HCT116 (cell line): Measurements from ENCODE around the gene ARHGAP1. TPM values are rescaled to one million over a fixed set of nuclear protein-coding genes. Genes with fewer than 3 reads are reported as not detected.

Experiments
- ATAC-seq: fragments of 200-7000 bp; cut with Tn5 transposase; 2 replicates; pipeline ENCODE4 v1.9.1; 2020; ENCODE audit warnings: mild to moderate bottlenecking, moderate library complexity
- BruUV-seq: library from RNA; stranded (reverse); fragments of 400-500 nt; replicated peaks from 2 replicates; lab custom pipeline; 2021; lab: Mats Ljungman, UMichigan
- CTCF ChIA-PET: fragments of 300-600 bp; sonication (Branson Sonifier 250); formaldehyde crosslinking; loops from one replicate; lab custom pipeline; 2021; ENCODE audit warnings: antibody characterized with exemption; lab: Charles Lee
- POLR2A ChIA-PET: fragments of 300-600, 350-600 bp; sonication (Branson Sonifier 250); formaldehyde crosslinking; loops from one replicate; lab custom pipeline; 2021; ENCODE audit warnings: antibody characterized with exemption; lab: Charles Lee
- RAD21 ChIA-PET, 2 experiments: fragments of 300-600 bp; sonication (Branson Sonifier 250); formaldehyde crosslinking; loops; one replicate each; lab custom pipeline; 2023; ENCODE audit warnings: low total read pairs in 2 of 2; ENCODE audit not compliant: uncharacterized antibody in 2 of 2, unreplicated experiment in 2 of 2, low non-redundant PET in 1 of 2; lab: Charles Lee
- DNase-seq: peaks from one replicate; pipeline ENCODE4 v3.0.0-alpha.2; 2010; ENCODE audit warnings: low read depth, low spot score
- H2AFZ ChIP-seq: fragments of 200-600 bp; shearing (Covaris generic), sonication (generic); 2 replicates; pipeline ENCODE4 v1.6.1; 2017; ENCODE audit warnings: low read depth, mixed run types, mixed read lengths, antibody characterized with exemption, low read length; ENCODE audit not compliant: poor library complexity, severe bottlenecking
- H3K27ac ChIP-seq: 2 replicates; pipeline ENCODE4 v1.5.1; 2012; ENCODE audit warnings: low read depth, low read length
- H3K27me3 ChIP-seq: fragments of 200-600 bp; sonication (generic); 2 replicates; pipeline ENCODE4 v1.6.1; 2016; ENCODE audit warnings: mixed run types, low read length, mixed read lengths; ENCODE audit not compliant: insufficient read depth
- H3K36me3 ChIP-seq, 2 experiments: fragments of 200-500 bp in 1 of 2; fragments of 200-600 bp in 1 of 2; sonication (Bioruptor generic) in 1 of 2; sonication (generic) in 1 of 2; 2 replicates each; pipeline versions ENCODE4 v1.5.1 to v1.6.1; 2014 to 2016; ENCODE audit warnings: low read length in 2 of 2, inconsistent platforms in 1 of 2, mixed read lengths in 1 of 2, mixed run types in 1 of 2; ENCODE audit not compliant: insufficient read depth in 2 of 2, control insufficient read depth in 1 of 2
- H3K4me1 ChIP-seq, 2 experiments: fragments of 200-600 bp in 1 of 2; sonication (generic) in 1 of 2; 2 replicates each; pipeline versions ENCODE4 v1.5.1 to v1.6.1; 2012 to 2017; ENCODE audit warnings: low read length in 2 of 2, inconsistent platforms in 1 of 2, mild to moderate bottlenecking in 1 of 2, mixed read lengths in 1 of 2, mixed run types in 1 of 2, moderate library complexity in 1 of 2; ENCODE audit not compliant: insufficient read depth in 2 of 2, control insufficient read depth in 1 of 2
- H3K4me2 ChIP-seq: fragments of 200-600 bp; sonication (generic); 2 replicates; pipeline ENCODE4 v1.6.1; 2017; ENCODE audit warnings: mixed run types, low read length, mixed read lengths
- H3K4me3 ChIP-seq, 2 experiments: fragments of 200-600 bp in 1 of 2; sonication (generic) in 1 of 2; replicated peaks in 1 of 2; 2 replicates each; pipeline ENCODE4 v1.5.1; 2011 to 2016; ENCODE audit warnings: low read length in 2 of 2, control low read depth in 1 of 2, low read depth in 1 of 2, mild to moderate bottlenecking in 1 of 2, mixed read lengths in 1 of 2, mixed run types in 1 of 2
- H3K79me2 ChIP-seq: fragments of 200-600 bp; sonication (generic); 2 replicates; pipeline ENCODE4 v1.6.1; 2017; ENCODE audit warnings: mild to moderate bottlenecking, mixed run types, low read length, moderate library complexity, mixed read lengths; ENCODE audit not compliant: insufficient read depth
- H3K9ac ChIP-seq: fragments of 200-600 bp; sonication (generic); 2 replicates; pipeline ENCODE4 v1.6.1; 2016; ENCODE audit warnings: low read length, mixed read lengths
- H3K9me2 ChIP-seq: fragments of 200-600 bp; sonication (generic), shearing (Covaris generic); 2 replicates; pipeline ENCODE4 v1.6.1; 2017; ENCODE audit warnings: mixed run types, mild to moderate bottlenecking, moderate library complexity; ENCODE audit not compliant: insufficient read depth
- H3K9me3 ChIP-seq, 2 experiments: fragments of 200-500 bp in 1 of 2; fragments of 200-600 bp in 1 of 2; sonication (Bioruptor generic) in 1 of 2; sonication (generic) in 1 of 2; 2 replicates each; pipeline ENCODE4 v1.6.1; 2014 to 2017; ENCODE audit warnings: low read length in 2 of 2, mixed read lengths in 2 of 2, inconsistent platforms in 1 of 2, low read depth in 1 of 2, mild to moderate bottlenecking in 1 of 2, mixed run types in 1 of 2, moderate library complexity in 1 of 2; ENCODE audit not compliant: control insufficient read depth in 1 of 2, insufficient read depth in 1 of 2
- H4K20me1 ChIP-seq: fragments of 200-600 bp; sonication (generic), shearing (Covaris generic); 2 replicates; pipeline ENCODE4 v1.6.1; 2017; ENCODE audit warnings: mixed run types, mild to moderate bottlenecking, moderate library complexity; ENCODE audit not compliant: insufficient read depth
- CBX3 ChIP-seq: IDR thresholded peaks from 2 replicates; pipeline ENCODE4 v1.6.1; 2012; ENCODE audit warnings: low read depth
- CEBPB ChIP-seq: IDR thresholded peaks from 2 replicates; pipeline ENCODE4 v1.6.1; 2012; ENCODE audit warnings: low read depth
- EGR1 ChIP-seq: IDR thresholded peaks from 2 replicates; pipeline ENCODE4 v1.6.1; 2012; ENCODE audit warnings: low read depth
- EZH2 ChIP-seq: fragments of 200-600 bp; sonication (generic); IDR thresholded peaks from 2 replicates; pipeline ENCODE4 v1.6.1; 2017; ENCODE audit warnings: antibody characterized with exemption, mixed run types
- FOSL1 ChIP-seq: IDR thresholded peaks from 2 replicates; pipeline ENCODE4 v1.6.1; 2012; ENCODE audit warnings: low read depth
- POLR2A ChIP-seq: IDR thresholded peaks from 2 replicates; pipeline ENCODE4 v1.7.0; 2011; ENCODE audit warnings: borderline replicate concordance; ENCODE audit not compliant: insufficient read depth, insufficient read length; ENCODE audit errors: extremely low read depth
- REST ChIP-seq: IDR thresholded peaks from 2 replicates; pipeline ENCODE4 v1.6.1; 2012; ENCODE audit warnings: low read depth
- SIN3A ChIP-seq: IDR thresholded peaks from 2 replicates; pipeline ENCODE4 v1.6.1; 2012; ENCODE audit warnings: low read depth
- SRF ChIP-seq: IDR thresholded peaks from 2 replicates; pipeline ENCODE4 v1.6.1; 2012; ENCODE audit warnings: low read depth
- intact Hi-C: fragments of 100-400 bp; cut with micrococcal nuclease; formaldehyde crosslinking; loops from 2 replicates; pipeline ENCODE4 v1.10.0; 2022
- total RNA-seq: library from RNA; stranded (reverse); gene quantifications from one replicate; pipeline ENCODE4 v1.2.1, GENCODE V29; 2021; ENCODE audit not compliant: unreplicated experiment
- TF ChIP-seq, protein P1 (sequence below), 3 experiments: fragments of 200-600 bp in 1 of 3; sonication (generic) in 1 of 3; IDR thresholded peaks in 2 of 3; conservative IDR thresholded peaks in 1 of 3; 2 replicates each; pipeline ENCODE4 v1.5.1; 2012 to 2017; ENCODE audit warnings: low read depth in 2 of 3, low read length in 2 of 3, antibody characterized with exemption in 1 of 3, borderline replicate concordance in 1 of 3, control low read depth in 1 of 3, mild to moderate bottlenecking in 1 of 3, mixed read lengths in 1 of 3, mixed run types in 1 of 3, moderate library complexity in 1 of 3; ENCODE audit not compliant: insufficient read depth in 1 of 3
- TF ChIP-seq, protein P2 (sequence below): IDR thresholded peaks from 2 replicates; pipeline ENCODE4 v1.6.1; 2012

The ARHGAP1 gene
- total RNA-seq, 1 experiment from 2014 or later = 36.9 TPM

- ChIA-PET POLR2A (no interaction called here), CTCF (no interaction called here), RAD21 (no interaction called here)
- ATAC-seq = no peak
- Histone ChIP-seq H3K4me2 (no peak overlapping the region), H3K27me3 (no peaks in the 10 kb centered on the region), H3K9me2 (no peaks in the 10 kb centered on the region), H3K4me1 (peaks cover 2 to 23% of the 10 kb centered on the region in 2 experiments; a peak in 2 of 4 replicates), H3K27ac (no peak overlapping the region), H4K20me1 (no peaks in the 10 kb centered on the region), H3K79me2 (peaks cover 31% of the 10 kb centered on the region), H3K36me3 (peaks cover 0 to 11% of the 10 kb centered on the region in 2 experiments; a peak in 3 of 4 replicates), H3K9me3 (no peaks in the 10 kb centered on the region), H3K4me3 (no peak overlapping the region), H3K9ac (no peak overlapping the region), H2AFZ (no peak overlapping the region)
- no TSS peak for BruUV-seq
- intact Hi-C loops = no loop called here
- no peak for DNase-seq
- TF ChIP-seq CBX3 (no peak), CEBPB (no peak), REST (no peak), POLR2A (no peak), EGR1 (no peak), EZH2 (no peak), SRF (no peak), SIN3A (no peak), FOSL1 (no peak)
- TF ChIP-seq, protein P1, sequence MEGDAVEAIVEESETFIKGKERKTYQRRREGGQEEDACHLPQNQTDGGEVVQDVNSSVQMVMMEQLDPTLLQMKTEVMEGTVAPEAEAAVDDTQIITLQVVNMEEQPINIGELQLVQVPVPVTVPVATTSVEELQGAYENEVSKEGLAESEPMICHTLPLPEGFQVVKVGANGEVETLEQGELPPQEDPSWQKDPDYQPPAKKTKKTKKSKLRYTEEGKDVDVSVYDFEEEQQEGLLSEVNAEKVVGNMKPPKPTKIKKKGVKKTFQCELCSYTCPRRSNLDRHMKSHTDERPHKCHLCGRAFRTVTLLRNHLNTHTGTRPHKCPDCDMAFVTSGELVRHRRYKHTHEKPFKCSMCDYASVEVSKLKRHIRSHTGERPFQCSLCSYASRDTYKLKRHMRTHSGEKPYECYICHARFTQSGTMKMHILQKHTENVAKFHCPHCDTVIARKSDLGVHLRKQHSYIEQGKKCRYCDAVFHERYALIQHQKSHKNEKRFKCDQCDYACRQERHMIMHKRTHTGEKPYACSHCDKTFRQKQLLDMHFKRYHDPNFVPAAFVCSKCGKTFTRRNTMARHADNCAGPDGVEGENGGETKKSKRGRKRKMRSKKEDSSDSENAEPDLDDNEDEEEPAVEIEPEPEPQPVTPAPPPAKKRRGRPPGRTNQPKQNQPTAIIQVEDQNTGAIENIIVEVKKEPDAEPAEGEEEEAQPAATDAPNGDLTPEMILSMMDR (IDR thresholded peaks at IDR 0.05 in 2 of 3, conservative IDR thresholded peaks at IDR 0.05 in 1 of 3; ENCODE audit: borderline replicate concordance in 1 of 3, insufficient read depth in 1 of 3, low read depth in 2 of 3, low read length in 2 of 3) = no peak
- TF ChIP-seq, protein P2, sequence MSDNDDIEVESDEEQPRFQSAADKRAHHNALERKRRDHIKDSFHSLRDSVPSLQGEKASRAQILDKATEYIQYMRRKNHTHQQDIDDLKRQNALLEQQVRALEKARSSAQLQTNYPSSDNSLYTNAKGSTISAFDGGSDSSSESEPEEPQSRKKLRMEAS = no peak
Measured at GRCh38 chr11:46697723-46698122, 2.7 kb downstream of the ARHGAP1 start.
